ENCODE results near the gene MYMX.
"Not testable (repeated sequence)": the region's sequence is repeated elsewhere in the genome, so short reads cannot be mapped to it uniquely, and the experiment has no call there.

MYMX gene

DNA sequence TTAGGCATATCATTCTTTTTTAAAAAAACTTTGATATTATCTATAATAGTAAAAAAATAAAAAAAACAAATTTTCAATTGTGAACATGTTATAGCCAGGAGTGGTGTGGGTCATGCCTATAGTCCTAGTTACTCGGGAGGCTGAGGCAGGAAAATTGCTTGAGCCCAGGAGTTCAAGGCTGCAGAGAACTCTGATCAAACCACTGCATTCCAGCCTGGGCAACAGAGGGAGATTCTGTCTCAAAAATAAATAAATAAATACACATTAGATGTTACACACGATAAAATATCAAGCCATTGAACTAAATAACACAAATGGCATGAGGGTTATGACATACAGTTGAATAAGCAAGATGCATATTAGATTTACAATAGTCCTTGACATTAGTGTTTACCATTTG, 27.9 kb upstream of the MYMX start:
- no peak for FAIRE-seq

DNA sequence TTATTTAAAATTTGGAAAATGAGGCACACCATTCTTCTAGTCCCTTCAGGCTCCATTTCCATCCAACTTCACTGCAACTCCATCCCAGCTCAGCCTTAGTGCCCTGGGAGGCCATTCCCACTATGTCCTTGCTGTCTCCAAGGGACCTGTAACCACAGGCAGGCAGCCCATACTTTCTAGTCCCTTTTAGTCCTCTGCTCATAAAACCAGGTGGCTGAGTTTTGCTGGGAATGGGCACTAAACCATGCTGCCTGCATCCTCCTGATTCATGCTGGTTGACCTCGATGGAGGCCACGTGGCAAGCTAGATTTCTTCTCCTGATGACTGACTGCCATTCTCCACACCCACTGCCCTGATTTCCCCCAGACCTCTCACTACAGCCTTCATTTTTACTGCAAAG, 27.5 kb upstream of the MYMX start:
- no peak for FAIRE-seq

DNA sequence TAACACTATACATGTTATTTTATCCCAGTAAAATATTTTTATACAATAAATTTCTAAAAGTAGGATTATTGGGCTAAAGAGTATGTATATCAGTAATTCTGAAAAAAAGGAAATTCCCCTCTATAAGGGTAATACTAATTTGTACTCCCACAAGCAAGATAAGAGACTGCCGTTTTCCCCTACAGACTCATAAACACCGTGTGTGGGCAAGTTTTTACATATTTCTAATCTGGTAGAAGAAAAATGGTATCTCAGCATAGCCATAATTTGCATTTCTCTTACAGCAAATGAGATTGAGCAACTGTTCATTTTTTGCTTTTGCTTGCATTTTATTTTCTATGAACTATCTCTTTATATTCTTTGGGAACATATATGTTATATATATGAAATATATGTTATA, 26.0 kb upstream of the MYMX start:
- FAIRE-seq, result no peak

DNA sequence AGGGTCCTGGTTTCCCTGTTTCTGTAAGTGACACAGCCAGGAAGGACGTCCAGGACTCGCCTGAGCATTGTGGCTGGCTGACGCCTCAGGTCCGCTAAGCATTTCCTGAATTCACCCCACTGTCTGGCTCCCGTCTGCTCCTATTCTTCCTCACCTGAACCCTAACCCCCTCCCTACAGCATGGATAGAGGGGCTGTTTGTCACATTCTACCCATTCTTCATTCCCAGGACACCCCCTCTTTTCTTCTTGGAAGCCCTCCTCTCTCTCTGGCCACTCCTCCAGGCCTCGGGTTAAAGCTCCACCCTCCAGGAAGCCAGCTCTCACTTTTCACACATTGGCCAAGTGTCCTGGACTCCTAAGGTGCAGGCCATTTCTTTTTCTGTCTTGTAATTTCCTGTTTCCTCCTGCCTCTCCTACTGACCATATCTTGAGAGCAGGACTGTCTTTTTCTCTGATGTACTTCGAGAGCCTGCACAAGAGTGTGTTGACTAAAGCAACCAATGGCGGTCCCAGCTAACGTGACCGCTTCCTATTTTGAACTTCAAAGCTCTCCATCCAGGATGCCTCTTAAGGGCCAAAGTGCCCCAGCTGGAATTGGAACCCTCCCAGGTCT, 24.2 kb upstream of the MYMX start:
- FAIRE-seq, result no peak

DNA sequence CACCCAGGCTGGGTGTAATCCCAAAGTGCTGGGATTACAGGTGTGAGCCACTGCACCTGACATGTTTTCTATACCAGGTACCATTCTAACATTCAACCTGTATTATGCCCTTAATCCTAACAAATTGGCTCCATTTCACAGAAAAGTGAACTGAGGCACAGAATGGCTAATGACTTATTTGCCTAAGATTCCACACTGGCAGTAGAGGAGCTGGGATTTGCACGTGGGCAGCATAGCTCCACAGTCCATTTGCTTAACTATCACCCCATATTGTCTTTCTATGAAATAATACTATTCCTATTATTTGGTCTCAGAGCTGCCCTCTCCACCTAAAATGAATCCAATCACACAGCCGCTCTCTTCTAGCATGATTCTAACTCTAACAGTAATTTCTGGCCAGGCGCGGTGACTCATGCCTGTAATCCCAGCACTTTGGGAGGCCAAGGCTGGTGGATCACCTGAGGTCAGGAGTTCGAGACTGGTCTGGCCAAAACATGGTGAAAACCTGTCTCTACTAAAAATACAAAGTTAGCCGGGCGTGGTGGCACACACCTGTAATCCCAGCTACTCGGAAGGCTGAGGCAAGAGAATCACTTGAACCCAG, 23.3 kb upstream of the MYMX start:
- no peak for FAIRE-seq

DNA sequence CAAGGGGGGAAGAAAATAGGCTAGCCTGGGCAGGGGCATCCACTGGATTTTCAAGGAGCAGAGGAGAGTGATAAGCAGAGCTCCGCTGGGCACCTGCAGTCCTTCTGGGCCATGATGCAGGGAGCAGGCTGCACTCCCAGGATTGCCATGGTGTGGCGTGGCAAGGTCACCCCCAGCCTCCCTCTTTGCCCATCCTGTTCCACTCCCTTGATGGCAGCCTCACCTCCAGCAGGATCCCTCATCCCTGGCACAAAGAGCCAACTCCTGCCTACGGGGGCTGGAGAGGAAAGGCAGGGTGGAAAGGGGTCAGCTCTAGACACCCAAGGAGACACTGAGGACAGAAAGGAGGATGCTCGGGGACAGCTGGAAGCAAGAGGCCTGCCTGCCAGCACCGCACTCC, 22.4 kb upstream of the MYMX start:
- no peak for FAIRE-seq

DNA sequence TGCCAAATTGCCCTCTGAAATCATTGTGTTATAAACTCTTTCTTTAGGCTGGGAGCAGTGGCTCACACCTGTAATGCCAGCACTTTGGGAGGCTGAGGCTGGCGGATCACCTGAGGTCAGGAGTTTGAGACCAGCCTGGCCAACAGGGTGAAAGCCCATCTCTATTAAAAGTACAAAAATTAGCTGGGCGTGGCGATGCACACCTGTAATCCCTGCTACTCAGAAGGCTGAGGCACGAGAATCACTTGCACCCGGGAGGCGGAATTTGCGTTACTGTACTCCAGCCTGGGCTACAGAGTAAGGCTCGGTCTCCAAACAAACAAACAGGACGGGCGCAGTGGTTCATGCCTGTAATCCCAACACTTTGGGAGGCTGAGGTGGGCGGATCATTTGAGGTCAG, 20.4 kb upstream of the MYMX start:
- not testable (repeated sequence) for FAIRE-seq

DNA sequence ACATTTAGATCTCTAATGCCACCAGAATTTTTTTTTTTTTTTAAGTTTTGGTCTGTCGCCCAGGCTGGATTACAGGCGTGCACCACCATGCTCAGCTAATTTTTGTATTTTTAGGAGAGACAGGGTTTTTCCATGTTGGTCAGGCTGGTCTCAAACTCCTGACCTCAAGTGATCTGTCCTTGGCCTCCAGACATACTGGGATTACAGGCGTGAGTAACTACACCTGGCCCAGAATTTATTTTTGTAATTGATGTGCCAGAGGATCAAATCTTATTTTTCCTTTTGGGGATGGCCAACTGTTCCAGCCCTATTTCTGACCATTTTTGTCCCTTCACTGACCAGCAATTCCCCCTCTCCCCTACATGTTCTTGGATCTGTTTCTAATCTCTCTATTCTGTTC, 18.0 kb upstream of the MYMX start:
- FAIRE-seq, result no peak

DNA sequence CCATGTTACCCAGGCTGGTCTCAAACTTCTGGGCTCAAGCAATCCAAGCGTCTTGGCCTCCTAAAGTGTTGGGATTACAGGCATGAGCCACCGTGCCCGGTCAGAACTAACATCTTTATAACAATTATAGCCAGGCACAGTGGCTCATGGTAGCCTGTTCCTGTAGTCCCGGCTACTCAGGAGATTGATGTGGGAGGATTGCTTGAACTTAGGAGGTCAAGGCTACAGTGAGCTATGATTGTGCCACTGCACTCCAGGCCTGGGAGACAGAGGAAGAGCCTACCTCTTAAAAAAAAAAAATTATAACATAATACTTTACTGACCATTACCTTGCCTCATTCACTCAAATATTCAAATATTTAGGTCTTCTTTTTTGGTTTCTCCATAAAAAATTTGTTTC, 16.8 kb upstream of the MYMX start:
- no peak for FAIRE-seq

DNA sequence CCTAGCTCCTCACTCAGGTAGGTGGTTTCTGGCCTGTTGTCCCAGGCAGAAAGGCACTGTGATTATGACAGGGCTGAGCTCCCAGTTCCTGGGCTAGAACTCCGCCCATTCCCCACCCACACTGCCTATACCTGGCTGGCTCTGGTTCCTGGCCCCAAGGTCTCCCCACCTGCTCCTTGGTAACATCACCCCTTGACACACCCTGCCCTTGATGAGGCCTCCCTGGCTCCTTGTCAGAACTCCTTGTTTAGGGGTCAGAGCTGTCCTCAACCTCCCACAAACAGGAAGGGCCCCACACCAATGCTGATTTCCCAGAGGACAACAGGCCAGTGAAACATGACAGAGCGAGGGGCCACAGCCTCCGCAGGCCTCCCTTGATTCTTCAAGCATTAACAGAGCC, 15.5 kb upstream of the MYMX start:
- FAIRE-seq, result no peak

DNA sequence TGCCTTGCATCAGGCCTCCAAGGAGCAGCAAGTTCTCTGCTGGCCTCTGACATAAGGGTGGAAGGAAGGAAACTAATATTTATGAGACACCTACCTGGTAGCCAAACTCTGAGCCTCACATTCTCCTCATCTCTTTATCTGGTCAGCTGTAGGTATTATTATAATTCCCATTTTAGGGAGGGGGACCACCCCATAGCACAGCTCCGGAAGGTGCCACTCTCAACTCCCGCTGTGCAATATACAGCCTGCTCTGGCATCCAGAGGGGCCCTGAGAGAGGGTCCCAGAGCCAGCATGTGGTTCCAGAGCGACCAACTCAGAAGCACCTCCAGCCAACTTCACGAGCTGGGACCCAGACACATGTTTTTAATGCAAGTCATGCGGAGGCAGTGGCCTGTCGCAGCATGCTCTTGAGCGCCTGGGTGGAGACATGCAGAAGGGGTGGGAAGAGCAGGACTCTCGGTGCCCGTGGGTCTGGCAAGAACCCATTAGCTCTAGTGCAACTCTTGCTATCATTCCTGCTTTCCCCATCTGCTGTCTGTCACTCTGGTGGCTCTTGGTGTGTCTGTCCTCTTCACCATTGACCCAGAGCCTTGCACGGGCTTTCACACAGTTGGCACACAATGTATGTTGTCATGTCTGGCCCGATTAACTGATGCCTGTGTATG, 15.0 kb upstream of the MYMX start:
- no peak for FAIRE-seq

DNA sequence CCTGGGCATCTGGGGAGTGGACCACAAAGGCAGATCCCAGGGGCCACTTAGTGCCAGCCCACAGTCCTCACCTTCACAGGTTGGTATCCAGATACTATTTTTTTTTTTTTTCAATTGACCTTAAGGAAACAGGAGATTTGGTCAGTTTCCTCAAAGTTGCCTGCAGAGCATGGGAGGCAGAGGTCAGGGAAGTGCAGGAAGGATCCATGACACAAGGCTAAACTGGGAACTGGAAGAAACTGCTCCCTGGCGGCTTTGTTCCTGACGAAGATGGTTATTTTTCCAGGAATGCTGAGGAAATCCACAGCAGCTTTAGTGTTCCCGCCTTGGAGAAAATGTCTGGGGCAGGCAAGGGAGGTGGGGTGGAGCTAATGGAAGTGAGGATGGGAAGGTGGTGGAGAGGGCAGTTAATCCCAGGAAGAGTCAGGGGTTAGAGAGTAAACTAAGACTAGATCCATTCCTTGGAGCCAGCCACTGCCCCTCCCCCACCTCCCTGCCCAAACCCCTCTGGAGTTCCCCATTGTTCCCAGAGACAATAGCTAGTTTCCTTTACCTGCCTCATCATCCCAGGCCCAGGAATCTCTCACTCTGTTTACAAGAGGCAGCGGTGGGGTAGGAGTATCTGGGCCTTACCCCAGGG, 14.3 kb upstream of the MYMX start:
- FAIRE-seq, result no peak

DNA sequence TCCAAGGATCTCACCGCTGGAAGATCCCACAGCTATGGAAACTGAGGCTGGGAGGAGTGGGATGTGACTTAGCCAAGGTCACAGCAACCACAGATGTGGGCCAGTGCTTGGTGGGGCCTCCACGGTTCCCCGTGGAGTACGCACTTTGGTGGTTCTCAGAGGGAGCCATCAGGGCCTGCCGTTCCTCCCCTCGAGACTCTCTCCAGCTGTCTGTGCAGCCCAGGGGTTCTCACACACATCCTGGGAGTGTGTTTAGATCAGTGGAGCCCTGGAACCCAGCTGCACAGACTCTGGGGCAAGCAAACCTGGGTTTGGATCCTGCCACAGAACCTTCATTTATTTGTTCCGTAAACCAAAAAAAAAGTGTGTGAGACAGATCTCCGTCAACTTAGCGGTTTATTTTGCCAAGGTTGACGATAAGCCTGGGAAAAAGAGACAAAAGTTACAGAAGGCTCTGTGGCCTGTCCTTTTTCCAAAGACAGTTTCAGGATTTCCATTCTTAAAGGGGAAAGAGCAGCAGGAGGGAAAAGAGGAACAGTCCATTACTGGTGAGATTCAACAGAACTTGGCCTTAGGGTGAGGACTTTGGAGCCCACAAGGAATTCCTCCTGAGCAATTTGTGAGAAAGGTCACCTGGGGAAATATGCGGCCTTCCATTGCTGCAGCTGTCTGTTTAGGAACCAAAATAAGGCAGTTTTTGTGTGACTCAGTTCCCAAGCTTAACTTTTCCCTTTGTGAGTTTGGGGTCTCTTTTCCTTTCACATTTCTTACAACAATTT, 13.6 kb upstream of the MYMX start:
- FAIRE-seq, result no peak

DNA sequence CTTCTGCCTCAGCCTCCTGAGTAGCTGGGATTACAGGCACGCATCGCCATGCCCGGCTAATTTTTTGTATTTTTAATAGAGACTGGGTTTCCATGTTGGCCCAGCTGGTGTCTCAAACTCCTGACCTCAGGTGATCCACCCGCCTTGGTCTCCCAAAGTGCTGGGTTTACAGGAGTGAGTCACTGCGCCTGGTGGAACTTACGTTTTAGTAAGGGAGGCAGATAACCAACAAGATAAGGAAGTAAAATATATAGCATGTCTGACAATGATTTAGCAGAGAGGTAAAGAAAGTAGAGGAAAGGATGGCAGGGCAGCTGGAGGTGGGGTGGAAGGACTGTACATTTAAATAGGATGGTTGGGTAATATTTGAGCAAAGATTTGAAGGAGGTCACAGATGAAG, 12.8 kb upstream of the MYMX start:
- no peak for FAIRE-seq

DNA sequence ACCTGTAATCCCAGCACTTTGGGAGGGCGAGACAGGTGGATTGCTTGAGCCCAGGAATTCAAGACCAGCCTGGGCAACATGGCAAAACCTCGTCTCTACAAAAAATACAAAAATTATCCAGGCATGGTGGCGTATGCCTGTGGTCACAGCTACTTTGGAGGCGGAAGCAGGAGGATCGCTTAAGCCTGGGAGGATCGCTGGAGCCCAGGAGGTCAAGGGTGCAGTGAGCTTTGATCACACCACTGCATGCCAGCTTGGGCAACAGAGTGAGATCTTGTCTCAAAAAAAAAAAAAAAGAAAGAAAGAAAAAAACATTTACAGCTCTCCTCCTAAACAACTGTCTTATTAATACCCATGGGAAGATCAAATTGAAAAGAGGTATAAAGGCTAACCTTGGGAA, 8.8 kb upstream of the MYMX start:
- FAIRE-seq, result no peak

DNA sequence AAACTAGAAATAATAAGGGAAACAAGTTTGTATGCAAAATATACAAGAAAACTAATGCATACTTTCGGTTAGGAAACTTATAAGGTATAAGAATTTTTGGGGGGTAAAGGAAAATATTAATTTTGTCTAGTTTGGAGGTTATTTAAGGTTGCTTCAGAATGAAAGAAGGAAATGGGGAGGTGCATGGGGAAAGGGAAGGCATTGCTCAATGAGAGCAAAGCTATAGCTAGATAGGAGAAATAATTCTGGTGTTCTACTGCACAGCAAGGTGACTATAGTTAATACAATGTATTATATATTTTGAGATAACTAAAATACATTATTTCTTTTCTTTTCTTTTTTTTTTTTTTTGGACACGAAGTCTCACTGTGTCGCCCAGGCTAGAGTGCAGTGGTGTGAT, 5.4 kb upstream of the MYMX start:
- FAIRE-seq, result no peak

DNA sequence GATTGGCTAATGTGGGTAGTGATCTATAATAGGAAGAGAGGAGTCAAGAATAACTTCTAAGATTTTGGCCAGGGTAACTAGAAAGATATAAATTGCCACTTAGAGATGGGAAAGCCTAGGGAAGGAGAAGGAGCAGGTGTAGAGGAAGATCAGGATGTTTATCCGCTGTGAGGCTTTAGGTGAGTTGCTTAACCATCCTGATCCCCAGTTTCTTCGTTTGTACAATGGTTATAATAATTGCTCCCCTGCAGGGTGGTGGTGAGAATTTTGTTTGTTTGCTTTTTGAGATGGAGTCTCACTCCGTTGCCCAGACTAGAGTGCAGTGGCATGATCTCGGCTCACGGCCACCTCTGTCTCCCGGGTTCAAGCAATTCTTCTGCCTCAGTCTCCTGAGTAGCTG, 2.4 kb upstream of the MYMX start:
- FAIRE-seq, result no peak

DNA sequence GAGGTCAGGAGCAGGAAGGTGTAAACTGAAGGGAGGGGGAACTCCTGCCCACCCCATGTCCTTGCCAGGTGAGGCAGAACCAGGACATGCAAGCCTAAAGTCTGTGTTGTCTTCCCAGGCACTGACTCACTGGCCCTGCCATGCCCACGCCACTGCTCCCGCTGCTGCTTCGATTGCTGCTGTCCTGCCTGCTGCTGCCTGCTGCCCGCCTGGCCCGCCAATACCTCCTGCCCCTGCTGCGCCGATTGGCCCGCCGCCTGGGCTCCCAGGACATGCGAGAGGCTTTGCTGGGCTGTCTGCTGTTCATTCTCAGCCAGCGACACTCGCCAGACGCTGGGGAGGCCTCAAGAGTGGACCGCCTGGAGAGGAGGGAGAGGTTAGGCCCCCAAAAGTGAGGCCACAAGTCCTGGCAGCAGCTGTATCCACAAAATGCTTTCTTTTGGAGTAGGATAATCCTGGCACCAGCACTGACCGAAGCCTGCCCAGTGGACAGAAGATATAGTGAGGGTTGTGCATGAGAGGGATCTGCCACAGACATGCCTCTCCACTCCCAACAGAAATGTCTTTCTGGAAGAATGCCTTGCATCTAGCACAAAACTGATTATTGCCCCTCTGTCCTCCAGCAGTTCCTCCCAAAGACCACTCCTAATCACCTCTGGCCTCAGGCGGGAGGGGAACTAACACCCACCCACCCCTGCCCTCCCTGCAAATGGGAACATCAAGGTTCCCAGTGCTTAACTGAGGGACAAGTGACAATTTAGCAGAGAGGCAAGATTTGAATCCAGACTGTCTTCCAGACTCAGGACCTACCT, 812 bp downstream of the MYMX start:
- FAIRE-seq, result no peak

DNA sequence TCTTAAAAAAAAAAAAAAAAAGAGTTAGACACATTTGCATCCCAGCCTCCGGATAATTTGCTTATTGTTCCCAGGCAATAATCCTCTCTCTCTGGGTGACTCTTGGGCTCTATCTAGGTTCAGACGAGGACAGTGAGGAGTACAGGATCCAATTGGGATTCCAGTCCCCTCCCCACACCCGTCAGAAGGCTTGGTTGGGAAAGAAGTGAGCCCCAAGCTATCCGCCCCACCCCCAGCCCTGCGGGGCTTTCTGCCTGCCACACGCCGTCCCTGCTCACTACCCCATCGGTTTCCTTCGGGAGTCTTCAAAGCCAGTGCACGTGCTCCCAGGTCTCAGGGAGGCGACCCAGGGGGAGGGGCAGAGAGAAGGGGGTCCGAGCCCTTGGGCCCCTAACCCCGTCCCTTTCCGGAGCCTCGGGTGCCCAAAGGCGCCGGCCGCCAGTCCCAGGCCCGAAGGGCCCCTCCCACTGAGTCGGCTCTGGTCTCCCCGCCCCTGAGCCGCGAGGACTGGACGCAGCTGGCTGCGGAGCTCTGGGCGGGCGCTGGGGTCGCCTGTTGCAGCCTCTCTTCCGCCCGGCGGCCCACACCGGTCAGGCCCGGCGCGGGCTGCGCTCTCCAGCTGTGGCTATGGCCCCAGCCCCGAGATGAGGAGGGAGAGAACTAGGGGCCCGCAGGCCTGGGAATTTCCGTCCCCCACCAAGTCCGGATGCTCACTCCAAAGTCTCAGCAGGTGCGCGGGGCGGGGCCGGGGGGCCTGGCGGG, 2.5 kb downstream of the MYMX start:
- FAIRE-seq, result no peak

DNA sequence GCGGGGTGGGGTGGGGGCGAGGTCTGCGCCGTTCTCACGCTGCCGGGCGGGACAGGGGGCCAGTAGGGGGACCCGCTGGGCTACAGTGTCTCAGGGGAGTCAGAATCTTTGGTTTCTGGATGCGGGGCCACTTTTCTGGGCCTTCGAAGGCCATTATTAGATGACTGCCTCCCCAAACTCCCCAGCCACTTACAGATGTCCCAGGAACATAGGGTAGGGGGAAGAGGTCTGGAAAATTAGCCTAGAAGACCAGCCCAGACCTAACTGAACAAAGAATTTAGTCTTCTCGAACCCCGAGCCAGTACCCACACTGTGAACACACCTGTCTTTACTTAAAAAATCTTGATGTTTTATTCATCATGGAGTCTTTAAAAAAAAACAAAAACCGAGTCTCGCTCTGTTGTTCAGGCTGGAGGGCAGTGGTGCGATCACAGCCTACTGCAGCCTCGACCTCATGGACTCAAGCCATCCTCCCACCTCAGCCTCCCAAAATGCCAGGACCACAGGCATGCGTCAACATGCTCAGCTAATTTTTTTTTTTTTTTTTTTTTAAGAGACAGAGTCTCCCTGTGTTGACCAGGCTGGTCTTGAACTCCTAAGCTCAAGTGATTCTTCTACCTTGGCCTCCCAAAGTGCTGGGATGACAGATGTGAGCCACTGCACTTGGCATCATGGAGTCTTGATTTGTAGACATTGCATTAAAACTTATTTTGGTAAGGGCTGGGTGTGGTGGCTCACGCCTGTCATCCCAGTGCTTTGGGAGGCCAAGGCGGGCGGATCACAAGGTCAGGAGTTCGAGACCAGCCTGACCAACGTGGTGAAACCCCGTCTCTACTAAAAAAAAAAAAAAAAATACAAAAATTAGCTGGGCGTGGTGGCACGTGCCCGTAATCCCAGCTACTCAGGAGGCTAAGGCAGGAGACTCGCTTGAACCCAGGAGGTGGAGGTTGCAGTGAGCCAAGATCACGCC, 3.4 kb downstream of the MYMX start:
- FAIRE-seq, result no peak

DNA sequence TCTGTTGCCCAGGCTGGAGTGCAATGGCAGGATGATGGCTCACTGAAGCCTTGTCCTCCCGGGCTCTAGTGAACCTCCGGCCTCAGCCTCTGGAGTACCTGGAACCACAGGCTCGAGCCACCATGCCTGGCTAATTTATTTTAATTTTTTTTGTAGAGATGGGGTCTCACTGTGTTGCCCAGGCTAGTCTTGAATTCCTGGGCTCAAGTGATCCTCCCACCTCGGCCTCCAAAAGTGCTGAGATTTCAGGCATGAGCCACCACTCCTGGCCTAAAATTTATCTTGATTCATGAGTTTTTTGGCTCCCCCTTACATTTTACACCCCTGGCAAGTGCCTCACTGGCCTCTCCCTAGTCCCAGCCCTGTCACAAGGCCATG, 4.2 kb downstream of the MYMX start:
- no peak for FAIRE-seq

All from colon (tissue), 2 donors.